GM18868 (cell line): ENCODE results near the gene RHOG.
"Not testable (repeated sequence)": the region's sequence is repeated elsewhere in the genome, so short reads cannot be mapped to it uniquely, and the experiment has no call there.

Experiments
- ATAC-seq: cut with Tn5 transposase; IDR thresholded peaks from one replicate; pipeline ENCODE4 v1.9.1; 2021; ENCODE audit warnings: mild to moderate bottlenecking, moderate library complexity; ENCODE audit not compliant: unreplicated experiment

RHOG gene

DNA sequence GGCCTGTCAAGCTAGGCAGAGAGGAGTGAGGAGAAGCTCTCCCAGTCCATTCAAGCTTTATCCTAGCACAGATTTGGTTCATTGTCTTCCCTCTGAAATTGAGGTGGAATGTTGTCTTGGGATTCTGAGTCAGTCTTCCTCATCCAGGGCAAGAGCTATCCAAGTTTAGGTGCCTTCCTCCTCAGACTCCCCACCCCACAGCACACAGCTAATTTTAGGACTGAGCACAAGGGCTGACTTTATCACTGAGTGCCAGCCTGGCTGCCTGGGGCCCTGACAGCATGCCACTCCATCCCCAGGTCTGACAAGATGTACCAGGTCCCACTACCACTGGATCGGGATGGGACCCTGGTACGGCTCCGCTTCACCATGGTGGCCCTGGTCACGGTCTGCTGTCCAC lies 29.8 kb downstream of the RHOG start:
- no peak for ATAC-seq

DNA sequence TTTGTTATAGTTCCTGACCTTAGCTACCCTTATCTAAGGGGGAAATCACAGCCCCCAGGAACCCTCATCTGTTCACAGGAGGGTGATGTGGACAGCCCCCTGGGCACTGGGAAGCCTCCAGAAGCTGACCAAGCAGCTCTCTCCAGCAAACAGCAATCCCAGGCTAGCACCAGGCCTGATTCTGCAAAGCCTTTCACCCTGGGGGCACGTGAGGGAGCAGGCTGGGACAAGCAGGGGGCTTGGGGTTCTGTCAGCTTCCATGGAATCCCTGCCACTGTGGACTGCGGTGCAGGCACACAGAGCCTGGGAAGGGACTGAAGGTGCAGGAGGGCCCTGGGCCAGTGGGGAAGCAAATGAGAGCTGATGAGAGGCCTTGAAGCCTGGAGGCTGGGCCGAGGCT lies 30.3 kb downstream of the RHOG start:
- ATAC-seq, result no peak

DNA sequence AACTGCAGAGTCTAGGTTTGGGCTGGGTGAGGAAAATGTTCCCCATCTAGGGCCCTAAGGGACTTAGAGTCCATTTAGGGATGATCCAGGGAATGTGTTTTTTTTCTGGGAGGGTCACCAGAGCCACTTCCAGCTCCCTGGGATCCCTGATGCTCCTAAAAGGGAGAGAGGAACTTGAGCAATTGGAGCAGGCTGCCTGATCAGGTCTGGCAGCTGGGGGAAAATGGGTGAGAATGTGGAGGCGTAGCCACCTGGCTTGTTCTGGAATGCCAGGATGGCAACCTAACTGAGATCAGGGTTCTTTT lies 31.2 kb downstream of the RHOG start:
- ATAC-seq, result no peak

DNA sequence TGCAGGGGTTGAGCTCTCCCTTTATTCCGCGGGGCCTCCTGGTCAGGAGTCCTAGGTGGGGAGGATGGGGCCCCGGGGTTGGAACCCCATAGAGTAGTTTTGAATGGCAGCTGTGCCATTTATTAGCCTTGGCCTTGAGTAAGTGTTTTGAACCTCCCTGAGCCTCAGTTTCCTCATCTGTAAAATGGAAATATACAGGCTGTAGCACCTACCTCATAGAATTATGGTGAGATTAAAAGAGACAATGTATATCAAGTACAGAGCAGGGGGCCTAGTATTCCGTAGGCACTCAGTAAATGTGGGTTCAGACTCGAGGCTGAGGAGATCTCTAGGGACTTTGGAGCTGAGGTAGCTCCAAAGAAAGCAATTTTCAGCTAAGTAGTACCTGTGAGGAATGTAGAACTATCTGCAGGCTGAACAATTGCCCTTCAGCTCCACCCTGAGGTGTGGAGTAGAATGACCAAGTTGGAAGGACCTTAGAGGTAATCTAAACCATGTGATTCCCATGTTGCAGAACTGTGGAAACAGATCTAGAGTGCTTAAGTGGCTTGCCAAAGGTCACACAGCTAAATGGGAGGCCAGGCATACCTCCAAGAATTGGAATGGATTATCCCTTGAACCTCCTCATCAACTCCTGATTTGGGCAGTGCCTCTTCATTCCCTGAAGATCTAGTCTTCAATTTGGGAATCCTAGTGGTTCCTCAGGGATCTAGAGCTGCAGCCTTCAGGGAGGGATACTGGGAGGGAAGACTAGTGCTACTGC lies 31.7 kb downstream of the RHOG start:
- peak; percentile 81 for ATAC-seq

DNA sequence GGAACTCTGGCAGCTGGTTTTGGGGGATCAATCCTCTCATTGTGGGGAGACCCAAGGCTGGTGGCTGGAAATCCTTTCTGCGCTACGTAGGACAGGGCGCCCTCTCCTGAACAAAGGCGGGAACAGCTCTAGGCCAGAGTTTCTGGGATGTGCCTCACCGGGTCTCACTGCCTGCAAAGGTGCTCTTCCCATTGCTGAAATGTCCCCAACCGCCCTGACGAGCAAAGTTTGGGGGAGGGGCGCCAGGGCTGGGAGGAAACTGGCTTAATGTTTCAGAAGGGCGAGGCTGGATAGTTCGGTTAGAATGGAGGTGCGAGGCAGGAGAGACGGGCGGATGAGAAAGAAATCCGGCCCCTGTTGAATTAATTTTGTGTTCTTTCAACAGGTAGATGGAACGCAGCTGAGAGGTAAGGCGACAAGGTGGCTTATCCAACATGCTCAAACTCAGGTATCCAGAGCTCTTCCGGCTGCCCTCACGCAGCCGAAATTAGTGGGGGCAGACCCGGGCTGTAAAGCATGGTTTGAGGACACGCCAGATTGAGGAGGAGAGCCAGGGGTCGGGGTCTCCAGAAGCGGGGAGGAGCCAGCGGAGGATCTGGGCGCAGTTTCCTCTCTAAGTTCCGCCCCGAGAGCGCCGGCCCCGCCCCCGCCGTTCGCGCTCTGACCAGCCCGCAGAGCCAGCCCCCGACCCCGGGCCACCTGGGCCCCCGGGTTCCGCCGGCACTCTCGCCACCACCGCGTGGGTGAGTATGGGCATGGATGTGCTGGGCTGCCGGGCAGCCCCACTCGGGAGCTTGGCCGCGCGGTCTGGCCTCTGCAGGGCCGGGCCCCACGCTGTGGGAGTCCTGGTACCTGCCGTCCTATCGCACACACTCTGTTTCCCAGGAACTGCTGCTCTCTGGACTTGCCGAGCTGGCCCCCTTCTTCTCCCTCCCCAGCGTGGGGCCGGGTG lies 32.6 kb downstream of the RHOG start, which contains the start of gene PGAP2:
PGAP2 (plus strand) TSS at position 652 of the 952 bp plus-strand sequence. CDS start 2,700 bp downstream, outside the sequence.
- peak; percentile 76 for ATAC-seq

DNA sequence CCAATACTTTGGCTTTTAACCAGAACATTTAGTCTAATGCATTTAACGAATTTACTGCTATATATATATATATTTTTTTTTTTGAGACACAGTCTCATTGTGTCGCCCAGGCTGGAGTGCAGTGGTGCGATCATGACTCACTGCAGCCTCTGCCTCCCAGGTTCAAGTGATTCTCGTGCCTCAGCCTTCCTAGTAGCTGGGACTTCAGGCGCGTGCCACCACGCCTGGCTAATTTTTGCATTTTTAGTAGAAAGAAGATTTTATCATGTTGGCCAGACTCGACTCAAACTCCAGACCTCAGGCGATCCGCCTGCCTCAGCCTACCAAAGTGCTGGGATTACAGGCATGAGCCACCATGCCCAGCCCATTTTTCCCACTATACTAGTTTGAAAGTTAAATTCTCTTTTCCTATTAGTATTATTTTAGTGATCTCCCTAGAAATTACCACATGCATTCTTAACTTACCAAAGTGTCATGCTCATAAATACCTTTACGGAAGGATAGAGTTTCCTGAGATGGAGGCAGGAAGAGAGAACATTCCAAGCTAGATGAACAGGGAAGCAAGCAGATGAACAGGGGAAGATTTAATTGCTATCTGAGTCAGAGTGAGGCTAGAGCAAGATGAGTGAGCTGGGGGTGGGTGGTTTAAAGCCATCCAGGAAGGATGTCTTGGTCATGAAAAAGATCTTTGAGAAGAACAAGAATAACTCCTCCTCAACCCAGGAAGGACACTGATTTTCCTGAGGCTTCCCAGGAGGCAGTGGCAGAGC lies 36.8 kb downstream of the RHOG start:
- ATAC-seq, result no peak

DNA sequence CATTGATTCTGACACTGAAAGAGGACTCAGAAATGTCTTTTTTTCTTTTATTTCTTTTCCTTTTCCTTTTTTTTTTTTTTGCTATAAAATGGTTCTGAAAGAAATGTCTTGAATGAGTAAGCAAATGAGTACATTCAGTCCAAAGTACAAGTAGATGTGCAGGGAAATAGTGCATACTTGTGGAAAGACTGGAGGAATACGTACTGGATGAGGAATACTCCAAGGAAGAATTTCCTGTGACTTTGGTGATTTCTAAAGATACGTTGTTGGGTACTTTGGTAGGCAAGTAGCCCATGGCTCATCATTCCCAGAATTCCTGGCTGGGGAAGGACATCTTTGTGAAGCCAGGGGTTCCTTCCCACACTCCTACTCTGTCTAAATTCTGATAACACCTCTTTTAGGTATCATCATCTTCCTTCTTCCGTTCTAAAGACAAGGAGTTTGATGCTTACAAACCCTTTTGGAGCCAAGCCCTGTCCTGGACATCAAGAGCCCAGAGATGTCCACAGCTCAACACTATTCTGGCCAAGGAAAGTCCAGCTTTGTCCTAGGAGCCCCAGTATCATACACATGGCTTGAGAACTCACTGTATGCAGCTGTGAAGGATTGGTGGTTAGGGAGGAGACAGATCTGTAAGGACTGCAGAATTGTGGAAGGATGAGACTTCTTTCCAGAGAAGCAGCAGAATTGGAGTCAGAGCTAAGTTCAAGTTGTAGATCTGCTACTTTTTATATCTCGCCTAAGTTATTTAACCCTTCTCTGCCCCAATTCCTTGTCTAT lies 38.6 kb downstream of the RHOG start:
- ATAC-seq, result no peak

DNA sequence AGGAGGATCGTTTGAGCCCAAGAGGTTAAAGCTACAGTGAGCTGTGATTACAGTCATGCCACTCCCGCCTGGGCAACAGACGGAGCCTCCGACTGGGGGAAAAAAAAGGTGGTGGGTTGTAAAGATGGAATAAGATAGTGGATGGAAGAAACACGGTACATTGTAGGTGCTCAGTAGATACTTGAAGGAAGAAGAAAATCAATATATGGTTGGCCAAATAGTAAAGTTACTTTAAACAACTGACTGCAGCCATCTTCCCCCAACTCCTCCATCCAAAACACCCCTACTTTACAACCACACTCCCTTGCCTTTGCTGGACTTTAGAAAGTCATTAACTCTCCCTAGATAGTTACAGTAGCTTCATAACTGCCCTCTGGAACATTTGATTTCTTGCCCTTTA lies 40.9 kb downstream of the RHOG start:
- no peak for ATAC-seq

DNA sequence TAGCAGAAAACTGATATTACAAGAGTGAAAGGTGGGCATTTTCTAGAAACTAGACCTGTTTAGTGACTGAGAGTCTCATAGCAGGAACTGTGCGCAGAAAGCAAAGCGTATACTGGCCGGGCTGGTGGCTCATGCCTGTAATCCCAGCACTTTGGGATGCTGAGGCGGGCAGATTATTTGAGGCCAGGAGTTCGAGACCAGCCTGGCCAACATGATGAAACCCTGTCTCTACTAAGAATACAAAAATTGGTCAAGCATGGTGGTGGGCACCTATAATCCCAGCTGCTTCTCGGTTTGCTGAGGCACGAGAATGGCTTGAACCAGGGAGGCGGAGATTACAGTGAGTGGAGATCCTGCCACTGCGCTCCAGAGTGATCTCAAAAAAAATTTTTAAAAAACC lies 41.6 kb downstream of the RHOG start:
- no peak for ATAC-seq

DNA sequence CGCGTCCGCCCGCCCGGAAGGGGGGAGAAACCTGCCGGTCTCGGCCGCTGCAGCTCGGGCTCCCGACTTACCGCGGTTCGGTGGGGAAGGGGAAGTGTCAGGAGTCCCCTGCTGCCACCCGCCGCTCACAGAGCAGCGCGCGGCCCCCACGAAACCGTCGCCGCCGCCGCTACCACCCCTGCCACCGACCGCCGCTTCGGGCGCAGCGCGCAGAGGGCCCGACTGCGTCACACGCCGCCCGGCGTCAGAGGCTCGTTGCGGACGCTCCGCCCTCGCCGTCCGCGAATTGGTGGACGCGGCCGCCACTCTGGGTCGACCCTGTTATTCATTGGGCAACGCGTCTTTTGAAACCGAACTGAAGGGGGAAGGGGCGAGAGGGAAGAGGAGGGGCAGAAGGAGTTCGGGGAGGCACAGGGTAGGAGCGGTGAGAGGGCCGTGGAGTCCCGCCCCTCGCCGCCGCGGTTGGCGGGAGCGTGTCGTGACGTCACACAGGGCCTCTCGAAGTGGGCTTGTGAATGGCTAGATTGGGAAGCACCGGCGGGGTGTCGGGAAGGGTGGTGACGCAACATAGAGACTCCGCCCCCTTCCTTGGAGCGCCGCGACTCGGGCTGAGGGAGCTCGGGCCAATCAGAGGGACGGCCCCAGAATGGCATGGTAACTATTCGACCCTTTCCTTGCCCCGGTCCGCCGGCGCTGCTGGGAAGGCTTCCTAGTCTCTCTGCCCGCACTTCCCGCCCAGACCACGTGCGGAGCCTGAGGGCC lies 43.2 kb downstream of the RHOG start, which contains the start of gene NUP98:
NUP98 (minus strand) TSS at position 226 of the 762 bp plus-strand sequence. CDS start 15,437 bp downstream, outside the sequence.
- ATAC-seq, result peak; percentile 93

DNA sequence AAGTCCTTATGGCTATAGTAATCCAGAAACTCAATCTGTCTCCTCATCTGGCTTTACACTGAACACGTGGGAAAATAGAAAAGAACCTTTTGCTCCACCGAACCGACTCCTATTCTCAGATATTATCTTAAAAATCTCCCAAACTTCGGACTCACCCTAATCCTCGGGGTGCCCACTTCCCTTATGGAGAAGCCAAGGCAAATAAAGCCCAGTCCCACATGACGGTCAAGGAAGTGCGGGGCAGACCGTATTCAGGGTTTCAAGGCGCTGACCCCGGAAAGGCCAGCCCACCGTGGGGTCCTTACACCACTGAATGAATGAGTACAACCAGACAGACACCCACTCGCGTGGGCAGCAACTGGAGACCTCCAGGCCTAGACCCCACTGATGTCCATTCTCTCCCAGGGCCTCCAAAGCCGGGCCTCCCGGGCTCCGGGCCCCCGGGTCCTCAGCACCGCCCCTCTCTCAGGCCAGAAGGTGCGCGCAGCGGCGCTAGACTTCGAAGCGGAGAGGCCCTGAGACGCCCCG lies 43.9 kb downstream of the RHOG start:
- peak; percentile 29 for ATAC-seq

DNA sequence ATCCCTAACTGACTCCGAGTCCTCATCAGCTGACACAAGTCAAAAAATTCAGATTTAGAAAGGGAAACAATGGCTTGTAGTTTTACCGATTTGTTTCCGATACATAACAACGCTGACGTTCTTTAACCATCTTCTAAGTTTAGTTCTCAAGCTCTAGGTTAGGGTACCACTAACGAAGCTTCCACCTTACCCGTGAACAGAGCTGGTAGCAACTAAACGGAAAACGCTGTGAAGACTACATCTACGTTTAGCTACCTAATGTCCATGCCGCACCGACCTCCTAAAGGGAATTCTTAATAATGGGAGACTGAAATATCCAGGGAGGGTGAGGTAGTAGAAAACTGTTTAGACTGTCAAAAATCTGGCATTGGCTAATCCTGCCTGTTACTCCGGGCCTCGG lies 44.4 kb downstream of the RHOG start:
- no peak for ATAC-seq

DNA sequence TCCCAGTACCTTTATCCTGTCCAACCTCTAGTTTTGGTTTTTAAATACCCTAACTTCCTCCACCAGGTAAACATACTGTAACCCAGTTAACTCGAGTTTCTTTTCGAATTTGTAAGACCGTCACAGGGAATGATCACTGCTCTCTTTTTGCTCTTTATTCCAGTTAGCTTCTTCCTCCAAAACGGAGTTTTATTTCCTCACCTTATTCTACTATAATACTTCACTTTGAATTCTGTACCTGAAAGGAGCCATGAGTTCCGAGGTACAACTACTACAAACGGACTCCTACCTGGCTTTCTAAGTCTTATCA lies 44.8 kb downstream of the RHOG start:
- ATAC-seq, result no peak

DNA sequence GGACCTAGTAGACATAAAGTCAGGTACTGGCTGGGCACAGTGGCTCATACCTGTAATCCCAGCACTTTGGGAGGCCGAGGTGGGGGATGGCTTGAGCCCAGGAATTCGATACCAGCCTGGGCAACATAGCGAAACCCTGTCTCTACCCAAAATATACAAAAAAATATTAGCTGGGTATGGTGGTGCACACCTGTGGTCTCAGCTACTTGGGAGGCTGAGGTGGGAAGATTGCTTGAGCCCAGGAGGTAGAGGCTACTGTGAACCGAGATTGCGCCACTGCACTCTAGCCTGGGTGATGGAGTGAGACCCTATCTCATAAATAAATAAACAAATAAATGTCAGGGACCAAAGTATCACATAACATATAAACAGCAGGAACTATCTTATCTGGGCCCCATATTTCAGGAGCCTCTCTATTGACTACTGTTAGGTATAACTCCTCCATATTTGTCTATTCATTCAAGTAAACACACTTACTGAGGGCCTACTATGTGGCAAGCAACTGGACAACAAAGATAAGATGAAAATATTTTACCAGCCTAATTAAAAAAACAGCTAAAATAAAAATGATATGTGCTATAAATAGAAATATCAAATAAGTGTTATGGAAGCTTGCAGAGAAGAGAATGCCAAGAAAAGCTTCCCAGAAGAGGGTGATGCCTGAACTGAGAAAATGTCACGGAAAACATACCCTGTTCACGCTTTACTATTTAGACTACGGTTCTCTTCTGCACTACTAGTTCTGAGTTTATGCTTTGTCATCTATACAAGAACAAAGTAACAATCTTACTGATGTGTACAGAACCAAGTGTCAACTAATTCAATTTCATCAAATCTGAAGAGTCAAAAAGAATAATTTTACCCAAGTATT lies 45.4 kb downstream of the RHOG start:
- no peak for ATAC-seq

DNA sequence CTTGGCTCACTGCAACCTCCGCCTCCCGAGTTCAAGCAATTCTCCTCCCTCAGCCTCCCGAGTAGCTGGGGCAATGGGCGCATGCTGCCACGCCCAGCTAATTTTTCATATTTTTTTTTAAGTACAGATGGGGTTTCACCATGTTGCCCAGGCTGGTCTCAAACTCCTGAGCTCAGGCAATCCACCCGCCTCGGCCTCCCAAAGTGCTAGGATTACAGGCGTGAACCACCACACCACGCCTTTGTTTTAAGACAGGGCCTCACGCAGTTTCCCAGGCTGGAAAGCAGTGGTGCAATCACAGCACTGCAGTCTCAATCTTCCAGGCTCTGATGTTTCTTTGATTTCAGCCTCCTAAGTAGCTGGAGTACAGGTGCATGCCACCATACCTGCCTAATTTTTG lies 46.4 kb downstream of the RHOG start:
- ATAC-seq, result not testable (repeated sequence)

DNA sequence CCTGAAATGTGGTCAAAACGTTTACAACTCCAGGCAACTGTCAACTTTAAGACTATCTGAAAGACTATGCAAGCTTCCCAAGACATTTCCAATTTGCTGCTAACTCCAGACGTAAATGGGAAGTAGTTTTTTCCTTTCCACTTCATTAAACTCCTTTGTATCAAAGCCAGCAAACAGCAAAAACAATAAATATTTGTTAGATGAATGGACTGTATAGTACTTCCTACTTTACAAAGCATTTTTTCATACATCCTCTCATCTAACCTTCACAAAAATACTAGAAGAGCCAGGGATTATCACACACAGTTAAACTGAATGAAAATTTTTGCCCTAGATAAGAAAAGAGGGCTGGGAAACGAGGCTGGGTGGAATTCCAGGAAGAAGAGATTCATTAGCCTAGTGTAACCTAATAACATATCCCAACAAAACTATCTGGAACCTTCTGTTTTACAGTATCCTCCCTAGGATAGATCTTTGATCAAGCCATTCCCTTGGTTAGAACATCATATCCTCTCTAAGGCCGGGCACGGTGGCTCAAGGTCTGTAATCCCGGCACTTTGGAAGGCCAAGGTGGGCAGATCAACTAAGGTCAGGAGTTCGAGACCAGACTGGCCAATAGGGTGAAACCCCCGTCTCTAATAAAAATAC lies 53.9 kb downstream of the RHOG start:
- no peak for ATAC-seq

DNA sequence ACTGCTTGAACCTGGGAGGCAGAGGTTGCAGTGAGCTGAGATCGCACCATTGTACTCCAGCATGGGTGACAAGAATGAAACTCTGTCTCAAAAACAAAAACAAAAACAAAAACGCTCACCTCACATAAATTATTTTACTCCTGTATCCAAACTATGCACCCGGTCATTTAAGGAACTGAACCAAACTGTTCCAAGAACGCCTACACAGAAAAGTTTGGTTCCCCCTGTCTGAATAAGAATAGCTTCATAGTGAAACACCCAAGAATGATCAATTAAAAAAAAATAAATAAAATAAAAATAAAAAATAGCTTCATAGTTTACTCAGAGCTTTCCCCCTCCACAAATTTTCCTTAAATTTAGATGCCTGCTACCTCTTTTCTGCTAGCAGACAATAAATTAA lies 57.1 kb downstream of the RHOG start:
- ATAC-seq, result no peak

DNA sequence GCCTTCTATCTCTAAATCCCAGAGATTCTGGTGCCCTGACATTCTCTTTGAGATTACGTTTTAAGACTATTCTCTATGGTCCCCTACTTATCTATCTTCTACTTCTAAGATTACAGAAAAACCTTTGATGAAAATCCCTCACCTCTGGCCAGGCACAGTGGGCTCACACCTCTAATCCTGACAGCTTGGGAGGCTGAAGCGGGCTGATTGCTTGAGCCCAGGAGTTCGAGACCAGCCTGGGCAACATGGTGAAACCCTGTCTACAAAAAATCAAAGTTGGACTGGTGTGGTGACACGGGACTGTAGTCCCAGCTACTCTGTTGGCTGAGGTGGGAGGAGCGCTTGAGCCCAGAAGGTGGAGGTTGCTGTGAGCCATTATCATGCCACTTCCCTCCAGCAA lies 57.8 kb downstream of the RHOG start:
- ATAC-seq, result no peak
